ENCODE results near the gene TMEM164.

DNA sequence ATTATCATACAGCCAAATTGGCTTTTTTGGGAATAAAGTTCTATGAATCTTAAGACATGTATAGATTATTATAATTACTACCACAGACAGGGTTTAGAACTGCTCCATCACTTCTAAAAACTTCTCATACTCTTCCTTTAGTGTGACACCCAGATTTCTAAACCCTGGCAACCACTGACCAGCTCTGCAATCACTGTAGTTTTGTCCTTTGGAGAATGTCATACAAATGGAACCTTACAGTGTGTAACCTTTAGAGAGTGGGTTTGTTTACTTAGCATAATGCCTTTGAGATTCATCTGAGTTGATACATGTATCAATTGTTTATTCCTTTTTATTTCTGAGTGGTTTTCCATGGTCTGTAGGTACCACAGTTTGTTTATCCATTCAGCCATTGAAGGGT is 95.0 kb downstream of the TMEM164 start:
- TF ChIP-seq, protein P1, sequence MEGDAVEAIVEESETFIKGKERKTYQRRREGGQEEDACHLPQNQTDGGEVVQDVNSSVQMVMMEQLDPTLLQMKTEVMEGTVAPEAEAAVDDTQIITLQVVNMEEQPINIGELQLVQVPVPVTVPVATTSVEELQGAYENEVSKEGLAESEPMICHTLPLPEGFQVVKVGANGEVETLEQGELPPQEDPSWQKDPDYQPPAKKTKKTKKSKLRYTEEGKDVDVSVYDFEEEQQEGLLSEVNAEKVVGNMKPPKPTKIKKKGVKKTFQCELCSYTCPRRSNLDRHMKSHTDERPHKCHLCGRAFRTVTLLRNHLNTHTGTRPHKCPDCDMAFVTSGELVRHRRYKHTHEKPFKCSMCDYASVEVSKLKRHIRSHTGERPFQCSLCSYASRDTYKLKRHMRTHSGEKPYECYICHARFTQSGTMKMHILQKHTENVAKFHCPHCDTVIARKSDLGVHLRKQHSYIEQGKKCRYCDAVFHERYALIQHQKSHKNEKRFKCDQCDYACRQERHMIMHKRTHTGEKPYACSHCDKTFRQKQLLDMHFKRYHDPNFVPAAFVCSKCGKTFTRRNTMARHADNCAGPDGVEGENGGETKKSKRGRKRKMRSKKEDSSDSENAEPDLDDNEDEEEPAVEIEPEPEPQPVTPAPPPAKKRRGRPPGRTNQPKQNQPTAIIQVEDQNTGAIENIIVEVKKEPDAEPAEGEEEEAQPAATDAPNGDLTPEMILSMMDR (IDR thresholded peaks at IDR 0.05 in 2 of 3, conservative IDR thresholded peaks at IDR 0.05 in 1 of 3; ENCODE audit: control insufficient read depth in 2 of 3, extremely low read depth in 1 of 3, insufficient read depth in 1 of 3, low read depth in 3 of 3, low read length in 3 of 3), result no peak
- TF ChIP-seq, protein P2, sequence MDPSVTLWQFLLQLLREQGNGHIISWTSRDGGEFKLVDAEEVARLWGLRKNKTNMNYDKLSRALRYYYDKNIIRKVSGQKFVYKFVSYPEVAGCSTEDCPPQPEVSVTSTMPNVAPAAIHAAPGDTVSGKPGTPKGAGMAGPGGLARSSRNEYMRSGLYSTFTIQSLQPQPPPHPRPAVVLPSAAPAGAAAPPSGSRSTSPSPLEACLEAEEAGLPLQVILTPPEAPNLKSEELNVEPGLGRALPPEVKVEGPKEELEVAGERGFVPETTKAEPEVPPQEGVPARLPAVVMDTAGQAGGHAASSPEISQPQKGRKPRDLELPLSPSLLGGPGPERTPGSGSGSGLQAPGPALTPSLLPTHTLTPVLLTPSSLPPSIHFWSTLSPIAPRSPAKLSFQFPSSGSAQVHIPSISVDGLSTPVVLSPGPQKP (IDR thresholded peaks at IDR 0.05; ENCODE audit: low read depth, low read length), result no peak
- TF ChIP-seq MTA3 (IDR thresholded peaks at IDR 0.05; ENCODE audit: borderline replicate concordance, low read length) (no peak), CREB1 (IDR thresholded peaks at IDR 0.05; ENCODE audit: low read depth) (no peak), EP300 (IDR thresholded peaks at IDR 0.05; ENCODE audit: borderline replicate concordance in 1 of 2, control insufficient read depth in 1 of 2, low read depth in 2 of 2, low read length in 2 of 2) (no peak), NFYB (IDR thresholded peaks at IDR 0.05; ENCODE audit: insufficient read depth, low read depth, low read length) (no peak), EGR1 (IDR thresholded peaks at IDR 0.05; ENCODE audit: borderline replicate concordance in 1 of 2, low read depth in 2 of 2, low read length in 2 of 2) (no peak), SUZ12 (IDR thresholded peaks at IDR 0.05; ENCODE audit: unreplicated experiment) (no peak), NR2C2 (IDR thresholded peaks at IDR 0.05; ENCODE audit: borderline replicate concordance, control insufficient read depth, insufficient read length, low read depth) (no peak)

Data from GM12878 (cell line).